Fibroblast of skin of right biceps (primary cell): ENCODE measurements around the gene KANSL1.

ENCODE experiments used
- DNase-seq: peaks from one replicate; pipeline ENCODE4 v3.0.0-alpha.2; 2013

The KANSL1 gene

GRCh38 chr17:45995627-45996270, 197.5 kb downstream of the KANSL1 start:
- no peak for DNase-seq

GRCh38 chr17:45994987-45995386, 198.2 kb downstream of the KANSL1 start:
- DNase-seq, result no peak

GRCh38 chr17:45993962-45994627, 199.1 kb downstream of the KANSL1 start:
- DNase-seq, result no peak

- no peak for DNase-seq
These were observed 200.3 kb downstream of the KANSL1 start for GRCh38 chr17:45992904-45993303.

- no peak for DNase-seq
These were observed 201.1 kb downstream of the KANSL1 start for GRCh38 chr17:45992175-45992574.

GRCh38 chr17:45991341-45991740, 201.9 kb downstream of the KANSL1 start:
- DNase-seq, result no peak

GRCh38 chr17:45990886-45991285, 202.3 kb downstream of the KANSL1 start:
- DNase-seq, result no peak

- no peak for DNase-seq
These were observed 203.5 kb downstream of the KANSL1 start for GRCh38 chr17:45989759-45990158.

- no peak for DNase-seq
These were observed 205.5 kb downstream of the KANSL1 start for GRCh38 chr17:45987706-45988105.

GRCh38 chr17:45986056-45986455, 207.2 kb downstream of the KANSL1 start:
- no peak for DNase-seq

- no peak for DNase-seq
These were observed 207.8 kb downstream of the KANSL1 start for GRCh38 chr17:45985447-45985846.

GRCh38 chr17:45984368-45984767, 208.9 kb downstream of the KANSL1 start:
- no peak for DNase-seq

GRCh38 chr17:45983614-45984310, 209.5 kb downstream of the KANSL1 start:
- DNase-seq, result no peak

GRCh38 chr17:45982791-45983613, 210.2 kb downstream of the KANSL1 start:
- no peak for DNase-seq

- DNase-seq, result no peak
These were observed 211.9 kb downstream of the KANSL1 start for GRCh38 chr17:45981306-45981705.

- DNase-seq, result no peak
These were observed 212.4 kb downstream of the KANSL1 start for GRCh38 chr17:45980855-45981254.
